HL-60 (cell line): ENCODE results near the gene KDM5B.

Experiments
- CTCF ChIP-seq: IDR thresholded peaks from one replicate; pipeline ENCODE4 v1.5.1; 2011; ENCODE audit warnings: low read length, control low read depth, inconsistent platforms; ENCODE audit not compliant: insufficient read depth
- POLR2AphosphoS5 ChIP-seq: IDR thresholded peaks from 2 replicates; pipeline ENCODE4 v1.6.1; 2012; ENCODE audit warnings: low read depth
- REST ChIP-seq: IDR thresholded peaks from 2 replicates; pipeline ENCODE4 v1.6.1; 2012; ENCODE audit warnings: low read depth; ENCODE audit not compliant: insufficient replicate concordance

GRCh38 chr1:202781180-202781579, 27.0 kb downstream of the KDM5B start:
- TF ChIP-seq REST (no peak), CTCF (no peak), POLR2AphosphoS5 (no peak)
